GM20000 (cell line): ENCODE data around the gene GLUL.

ENCODE experiments used
- DNase-seq: peaks from one replicate; pipeline ENCODE4 v3.0.0; 2012; ENCODE audit warnings: low spot score
- CTCF ChIP-seq: IDR thresholded peaks from 2 replicates; pipeline ENCODE4 v1.5.1; 2012; ENCODE audit warnings: mild to moderate bottlenecking, control low read depth; ENCODE audit errors: extremely low read depth, missing control alignments

GLUL gene

GRCh38 chr1:182348961-182349747 lies 42.4 kb downstream of the GLUL start:
- DNase-seq = no peak
- no peak for TF ChIP-seq CTCF

GRCh38 chr1:182347019-182347418 lies 44.6 kb downstream of the GLUL start:
- DNase-seq = no peak
- TF ChIP-seq CTCF = no peak

GRCh38 chr1:182340233-182341058 lies 51.1 kb downstream of the GLUL start:
- DNase-seq = no peak
- TF ChIP-seq CTCF = no peak

GRCh38 chr1:182339684-182340083 lies 51.9 kb downstream of the GLUL start:
- DNase-seq = no peak
- no peak for TF ChIP-seq CTCF

GRCh38 chr1:182338806-182339370 lies 52.7 kb downstream of the GLUL start:
- no peak for DNase-seq
- TF ChIP-seq CTCF = no peak

- DNase-seq = no peak
- TF ChIP-seq CTCF = no peak
These were observed 53.6 kb downstream of the GLUL start for GRCh38 chr1:182337736-182338571.
